PFSK-1 (cell line): ENCODE results near the gene MORN1.

Experiments
- FOXP2 ChIP-seq: optimal IDR thresholded peaks from 2 replicates; pipeline ENCODE3; 2011; ENCODE audit warnings: borderline replicate concordance, control low read depth, inconsistent platforms; ENCODE audit not compliant: insufficient read depth; ENCODE audit errors: extremely low read length, extremely low read depth
- POLR2AphosphoS5 ChIP-seq: IDR thresholded peaks from 2 replicates; pipeline ENCODE4 v1.6.1; 2012; ENCODE audit warnings: low read depth, mild to moderate bottlenecking, control low read depth, low read length, moderate library complexity
- SIN3A ChIP-seq: IDR thresholded peaks from 2 replicates; pipeline ENCODE4 v1.6.1; 2012; ENCODE audit warnings: mild to moderate bottlenecking, low read length, moderate library complexity, borderline replicate concordance; ENCODE audit not compliant: insufficient read depth
- TAF1 ChIP-seq: IDR thresholded peaks from 2 replicates; pipeline ENCODE4 v1.6.1; 2012; ENCODE audit warnings: low read length, control low read depth, borderline replicate concordance; ENCODE audit not compliant: insufficient read depth
- TF ChIP-seq, protein P1 (sequence below), 2 experiments: IDR thresholded peaks; 2 replicates each; pipeline versions ENCODE4 v1.6.1 to v1.8.0; 2011 to 2012; ENCODE audit warnings: low read depth in 2 of 2, low read length in 2 of 2, control low read depth in 1 of 2, inconsistent platforms in 1 of 2, mild to moderate bottlenecking in 1 of 2, moderate library complexity in 1 of 2; ENCODE audit not compliant: insufficient read depth in 1 of 2

The MORN1 gene

DNA sequence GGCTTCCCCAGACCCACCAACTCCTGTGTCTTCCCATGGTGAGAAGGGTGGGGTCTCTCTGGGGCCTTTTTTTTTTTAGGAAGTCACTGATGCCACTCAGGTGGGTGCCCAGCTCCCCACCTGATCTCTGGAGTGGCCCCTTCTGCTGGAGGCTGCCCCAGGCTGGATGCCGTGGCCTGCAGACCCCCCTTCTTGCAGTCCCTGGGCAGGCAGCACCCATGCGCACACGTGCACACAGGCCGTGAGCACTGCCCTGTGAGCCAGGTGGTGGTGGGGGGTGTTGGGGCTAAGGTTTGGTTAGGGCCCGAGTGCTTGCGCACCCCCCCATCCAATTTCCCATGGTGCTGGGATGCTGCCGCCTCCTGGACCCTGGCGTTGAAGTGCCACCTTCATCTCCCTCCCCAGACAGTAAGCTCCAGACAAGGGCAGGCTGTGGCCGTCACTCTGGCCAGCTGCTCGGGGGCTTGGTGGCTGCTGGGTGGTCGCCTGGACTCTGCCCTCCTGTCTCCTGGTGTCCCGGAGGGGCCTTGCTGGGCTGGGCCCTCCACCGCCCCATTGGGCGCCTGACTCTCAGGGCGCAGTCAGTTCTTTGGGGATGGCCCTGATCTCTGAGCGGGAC is 112.7 kb downstream of the MORN1 start:
- TF ChIP-seq FOXP2 (no peak), POLR2AphosphoS5 (no peak), TAF1 (no peak), SIN3A (no peak)
- TF ChIP-seq, protein P1, sequence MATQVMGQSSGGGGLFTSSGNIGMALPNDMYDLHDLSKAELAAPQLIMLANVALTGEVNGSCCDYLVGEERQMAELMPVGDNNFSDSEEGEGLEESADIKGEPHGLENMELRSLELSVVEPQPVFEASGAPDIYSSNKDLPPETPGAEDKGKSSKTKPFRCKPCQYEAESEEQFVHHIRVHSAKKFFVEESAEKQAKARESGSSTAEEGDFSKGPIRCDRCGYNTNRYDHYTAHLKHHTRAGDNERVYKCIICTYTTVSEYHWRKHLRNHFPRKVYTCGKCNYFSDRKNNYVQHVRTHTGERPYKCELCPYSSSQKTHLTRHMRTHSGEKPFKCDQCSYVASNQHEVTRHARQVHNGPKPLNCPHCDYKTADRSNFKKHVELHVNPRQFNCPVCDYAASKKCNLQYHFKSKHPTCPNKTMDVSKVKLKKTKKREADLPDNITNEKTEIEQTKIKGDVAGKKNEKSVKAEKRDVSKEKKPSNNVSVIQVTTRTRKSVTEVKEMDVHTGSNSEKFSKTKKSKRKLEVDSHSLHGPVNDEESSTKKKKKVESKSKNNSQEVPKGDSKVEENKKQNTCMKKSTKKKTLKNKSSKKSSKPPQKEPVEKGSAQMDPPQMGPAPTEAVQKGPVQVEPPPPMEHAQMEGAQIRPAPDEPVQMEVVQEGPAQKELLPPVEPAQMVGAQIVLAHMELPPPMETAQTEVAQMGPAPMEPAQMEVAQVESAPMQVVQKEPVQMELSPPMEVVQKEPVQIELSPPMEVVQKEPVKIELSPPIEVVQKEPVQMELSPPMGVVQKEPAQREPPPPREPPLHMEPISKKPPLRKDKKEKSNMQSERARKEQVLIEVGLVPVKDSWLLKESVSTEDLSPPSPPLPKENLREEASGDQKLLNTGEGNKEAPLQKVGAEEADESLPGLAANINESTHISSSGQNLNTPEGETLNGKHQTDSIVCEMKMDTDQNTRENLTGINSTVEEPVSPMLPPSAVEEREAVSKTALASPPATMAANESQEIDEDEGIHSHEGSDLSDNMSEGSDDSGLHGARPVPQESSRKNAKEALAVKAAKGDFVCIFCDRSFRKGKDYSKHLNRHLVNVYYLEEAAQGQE (IDR thresholded peaks at IDR 0.05; ENCODE audit: insufficient read depth in 1 of 2, low read depth in 2 of 2, low read length in 2 of 2) = no peak

DNA sequence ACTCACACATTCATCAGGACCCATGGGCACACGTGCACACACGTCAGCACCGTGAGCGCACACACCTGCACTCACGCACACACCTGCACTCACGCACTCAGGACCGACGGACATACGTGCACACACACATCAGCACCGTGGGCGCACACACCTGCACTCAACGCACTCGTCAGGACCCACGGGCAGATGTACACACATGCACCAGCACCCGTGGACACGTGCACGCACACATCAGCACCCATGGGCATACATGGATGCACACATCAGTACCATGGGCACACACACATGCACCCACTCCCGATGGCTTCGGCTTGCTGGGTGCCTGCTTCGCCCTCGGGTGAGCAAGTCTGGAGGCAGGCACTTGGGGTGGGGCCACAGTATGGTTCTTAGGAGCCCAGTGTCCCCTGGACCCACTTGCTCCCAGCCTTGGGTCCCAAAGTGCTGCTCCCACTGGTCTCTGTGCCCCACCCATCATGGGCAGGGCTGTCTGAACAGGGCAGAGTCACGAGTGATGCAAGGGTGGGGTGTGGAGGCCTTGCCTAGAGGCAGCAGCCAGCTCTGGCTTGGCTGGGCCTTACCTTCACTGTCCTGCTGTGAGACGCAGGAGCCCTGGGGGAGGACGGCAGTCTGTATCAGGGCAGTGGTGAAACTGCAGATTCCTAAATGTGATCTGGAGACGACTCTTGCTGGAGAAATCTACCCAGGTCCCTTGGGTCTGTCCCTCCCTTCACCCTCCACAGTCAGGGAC is 113.4 kb downstream of the MORN1 start:
- no peak for TF ChIP-seq FOXP2
- TF ChIP-seq TAF1 = no peak
- TF ChIP-seq, protein P1 (IDR thresholded peaks at IDR 0.05; ENCODE audit: insufficient read depth in 1 of 2, low read depth in 2 of 2, low read length in 2 of 2) = no peak
- TF ChIP-seq POLR2AphosphoS5 = no peak
- TF ChIP-seq SIN3A = no peak

DNA sequence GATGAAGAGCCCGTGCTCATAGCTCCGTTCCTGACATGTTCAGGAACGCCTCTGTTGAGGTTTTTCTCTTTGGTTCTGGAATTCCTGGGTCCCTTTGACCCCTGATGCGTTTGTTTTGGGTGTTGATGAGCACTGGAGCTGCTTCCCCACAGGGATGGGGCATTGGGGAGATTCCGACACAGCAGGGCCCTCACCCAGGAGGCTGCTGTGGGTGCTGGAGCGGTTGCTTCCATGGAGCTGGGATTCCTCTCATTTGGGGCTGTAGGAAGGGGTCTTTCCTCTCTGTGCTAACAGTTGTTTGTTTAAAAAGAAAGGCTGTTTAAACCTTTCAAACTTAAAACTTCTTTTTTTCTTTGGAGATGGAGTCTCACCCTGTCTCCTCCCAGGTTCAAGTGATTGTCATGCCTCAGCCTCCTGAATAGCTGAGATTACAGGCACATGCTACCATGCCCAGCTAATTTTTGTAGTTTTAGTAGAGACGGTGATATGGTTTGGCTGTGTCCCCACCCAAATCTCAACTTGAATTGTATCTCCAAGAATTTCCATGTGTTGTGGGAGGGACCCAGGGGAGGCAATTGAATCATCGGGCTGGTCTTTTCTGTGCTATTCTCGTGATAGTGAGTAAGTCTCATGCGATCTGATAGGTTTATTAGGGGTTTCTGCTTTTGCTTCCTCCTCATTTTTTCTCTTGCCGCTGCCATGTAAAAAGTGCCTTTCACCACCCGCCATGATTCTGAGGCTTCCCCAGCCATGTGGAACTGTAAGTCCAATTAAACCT is 114.4 kb downstream of the MORN1 start:
- TF ChIP-seq FOXP2 (no peak), TAF1 (no peak), SIN3A (no peak), POLR2AphosphoS5 (no peak)
- TF ChIP-seq, protein P1 (IDR thresholded peaks at IDR 0.05; ENCODE audit: insufficient read depth in 1 of 2, low read depth in 2 of 2, low read length in 2 of 2) = no peak

DNA sequence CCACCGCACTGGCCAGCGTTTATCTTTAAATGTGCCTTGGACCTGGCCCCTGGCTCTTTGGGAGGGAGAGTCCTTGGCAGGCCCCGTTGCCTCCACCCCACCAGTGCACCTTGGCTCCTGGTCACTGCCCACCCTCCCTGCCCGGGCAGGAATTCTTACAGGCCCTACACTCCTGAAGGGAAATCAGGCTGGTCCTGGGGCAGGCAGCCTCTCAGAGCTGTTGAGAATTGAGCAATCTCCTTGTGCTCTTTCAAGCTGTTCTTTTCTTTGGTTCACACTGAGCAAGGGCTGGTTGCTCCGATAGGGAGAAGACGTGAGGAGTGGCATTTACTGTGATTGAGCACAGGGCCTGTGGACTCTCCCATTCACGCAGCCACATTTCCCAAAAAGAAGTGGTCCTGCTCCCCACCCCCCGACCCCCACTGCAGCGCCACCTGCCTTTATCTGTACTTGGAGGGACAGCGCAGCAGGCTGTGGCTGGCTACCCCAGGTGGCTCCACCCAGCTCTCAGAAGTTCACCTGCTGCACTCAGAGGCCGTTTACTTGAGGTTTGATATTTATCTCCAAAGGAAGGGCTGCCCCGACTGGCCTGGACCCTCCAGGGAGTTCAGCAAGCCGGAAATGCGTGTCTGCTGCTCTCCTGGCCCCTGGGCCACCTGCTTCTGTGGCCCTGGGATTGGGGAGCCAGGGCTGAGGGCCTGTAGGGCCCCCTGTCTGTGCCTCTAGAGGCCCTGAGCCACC is 115.4 kb downstream of the MORN1 start:
- TF ChIP-seq, protein P1 (IDR thresholded peaks at IDR 0.05; ENCODE audit: insufficient read depth in 1 of 2, low read depth in 2 of 2, low read length in 2 of 2) = no peak
- no peak for TF ChIP-seq TAF1
- no peak for TF ChIP-seq POLR2AphosphoS5
- no peak for TF ChIP-seq SIN3A
- no peak for TF ChIP-seq FOXP2
